Fibroblast of lung (primary cell): ENCODE data around the gene FRS3.

Source experiments
- CTCF ChIP-seq, 2 donors: IDR thresholded peaks in 1 of 2; conservative IDR thresholded peaks in 1 of 2; 1 replicate in 1 of 2; 2 replicates in 1 of 2; pipeline ENCODE4 v1.5.1; 2011 to 2012; ENCODE audit warnings: low read length in 2 of 2, control low read depth in 1 of 2, inconsistent platforms in 1 of 2, low read depth in 1 of 2, mild to moderate bottlenecking in 1 of 2
- EZH2 ChIP-seq: IDR thresholded peaks from 2 replicates; pipeline ENCODE4 v1.5.1; 2012; ENCODE audit warnings: low read length, control low read depth, mild to moderate bottlenecking; ENCODE audit errors: missing control alignments

- TF ChIP-seq CTCF (conservative IDR thresholded peaks at IDR 0.05 in 1 of 2, IDR thresholded peaks at IDR 0.05 in 1 of 2; ENCODE audit: low read depth in 1 of 2, low read length in 2 of 2) (no peak), EZH2 (no peak)
Observed at GRCh38 chr6:41767112-41767833, 12.4 kb downstream of the FRS3 start.
